ENCODE results near the gene CERS2.
"Not testable (repeated sequence)": the region's sequence is repeated elsewhere in the genome, so short reads cannot be mapped to it uniquely, and the experiment has no call there.

CERS2 gene

GRCh38 chr1:150944856-150945255 lies 29.8 kb downstream of the CERS2 start:
- no peak overlapping the region for H3K4me3 ChIP-seq (ENCODE audit: low read depth, low read length)
- no peak overlapping the region for H3K27ac ChIP-seq (ENCODE audit: low read depth, low read length)
- no peaks in the 10 kb centered on the region for H3K4me1 ChIP-seq (ENCODE audit: control insufficient read depth, insufficient read depth, low read length, unreplicated experiment)
- no peaks in the 10 kb centered on the region for H3K79me2 ChIP-seq (ENCODE audit: control insufficient read depth, insufficient read depth, low read length, unreplicated experiment)
- peaks cover 16% of the 10 kb centered on the region; the same call in 1 of the 2 replicates for H3K36me3 ChIP-seq (ENCODE audit: insufficient read depth, low read length)
- no peaks in the 10 kb centered on the region for H3K27me3 ChIP-seq (ENCODE audit: insufficient read depth, low read length)
- H2AFZ ChIP-seq (ENCODE audit: low read length, unreplicated experiment) = no peak overlapping the region

GRCh38 chr1:150931773-150932172 lies 42.9 kb downstream of the CERS2 start:
- peaks cover 51% of the 10 kb centered on the region for H3K36me3 ChIP-seq (ENCODE audit: insufficient read depth, low read length)
- H3K27me3 ChIP-seq (ENCODE audit: insufficient read depth, low read length) = no peaks in the 10 kb centered on the region
- H3K4me1 ChIP-seq (ENCODE audit: control insufficient read depth, insufficient read depth, low read length, unreplicated experiment) = peaks cover 7% of the 10 kb centered on the region
- no peak overlapping the region for H2AFZ ChIP-seq (ENCODE audit: low read length, unreplicated experiment)
- peaks cover 15% of the 10 kb centered on the region for H3K79me2 ChIP-seq (ENCODE audit: control insufficient read depth, insufficient read depth, low read length, unreplicated experiment)
- H3K27ac ChIP-seq (ENCODE audit: low read depth, low read length) = no peak overlapping the region
- no peak overlapping the region for H3K4me3 ChIP-seq (ENCODE audit: low read depth, low read length)

GRCh38 chr1:150928775-150929174 lies 45.9 kb downstream of the CERS2 start:
- H3K27ac ChIP-seq (ENCODE audit: low read depth, low read length); H2AFZ ChIP-seq (ENCODE audit: low read length, unreplicated experiment); H3K4me3 ChIP-seq (ENCODE audit: low read depth, low read length); H3K27me3 ChIP-seq (ENCODE audit: insufficient read depth, low read length); H3K4me1 ChIP-seq (ENCODE audit: control insufficient read depth, insufficient read depth, low read length, unreplicated experiment): not testable (repeated sequence)
- Histone ChIP-seq H3K79me2 (ENCODE audit: control insufficient read depth, insufficient read depth, low read length, unreplicated experiment) (peaks cover 20% of the 10 kb centered on the region), H3K36me3 (ENCODE audit: insufficient read depth, low read length) (peaks cover 51% of the 10 kb centered on the region)

- H3K4me3 ChIP-seq (ENCODE audit: low read depth, low read length) = no peak overlapping the region
- peaks cover 51% of the 10 kb centered on the region for H3K36me3 ChIP-seq (ENCODE audit: insufficient read depth, low read length)
- peaks cover 7% of the 10 kb centered on the region for H3K4me1 ChIP-seq (ENCODE audit: control insufficient read depth, insufficient read depth, low read length, unreplicated experiment)
- peaks cover 20% of the 10 kb centered on the region for H3K79me2 ChIP-seq (ENCODE audit: control insufficient read depth, insufficient read depth, low read length, unreplicated experiment)
- no peak overlapping the region for H2AFZ ChIP-seq (ENCODE audit: low read length, unreplicated experiment)
- no peaks in the 10 kb centered on the region for H3K27me3 ChIP-seq (ENCODE audit: insufficient read depth, low read length)
- no peak overlapping the region for H3K27ac ChIP-seq (ENCODE audit: low read depth, low read length)
Observed at GRCh38 chr1:150928286-150928685, 46.3 kb downstream of the CERS2 start.

GRCh38 chr1:150927624-150928023 lies 47.0 kb downstream of the CERS2 start:
- peak overlapping the region; percentile 91 for H3K4me3 ChIP-seq (ENCODE audit: low read depth, low read length)
- no peaks in the 10 kb centered on the region for H3K27me3 ChIP-seq (ENCODE audit: insufficient read depth, low read length)
- H3K27ac ChIP-seq (ENCODE audit: low read depth, low read length) = no peak overlapping the region
- peaks cover 11% of the 10 kb centered on the region for H3K4me1 ChIP-seq (ENCODE audit: control insufficient read depth, insufficient read depth, low read length, unreplicated experiment)
- peaks cover 45% of the 10 kb centered on the region for H3K36me3 ChIP-seq (ENCODE audit: insufficient read depth, low read length)
- no peak overlapping the region for H2AFZ ChIP-seq (ENCODE audit: low read length, unreplicated experiment)
- H3K79me2 ChIP-seq (ENCODE audit: control insufficient read depth, insufficient read depth, low read length, unreplicated experiment) = peaks cover 20% of the 10 kb centered on the region

- Histone ChIP-seq H3K4me3 (ENCODE audit: low read depth, low read length) (peak within 1 kb of the TSS; percentile 91), H3K36me3 (ENCODE audit: insufficient read depth, low read length) (peaks cover 34% of the 10 kb centered on the region), H3K79me2 (ENCODE audit: control insufficient read depth, insufficient read depth, low read length, unreplicated experiment) (peaks cover 20% of the 10 kb centered on the region), H3K4me1 (ENCODE audit: control insufficient read depth, insufficient read depth, low read length, unreplicated experiment) (peaks cover 12% of the 10 kb centered on the region), H3K27ac (ENCODE audit: low read depth, low read length) (peak within 1 kb of the TSS; percentile 86), H2AFZ (ENCODE audit: low read length, unreplicated experiment) (peak within 1 kb of the TSS; percentile 96), H3K27me3 (ENCODE audit: insufficient read depth, low read length) (no peaks in the 10 kb centered on the region)
Observed at GRCh38 chr1:150926097-150926741, 48.4 kb downstream of the CERS2 start, which contains the start of gene SETDB1. Gene SETDB1, plus strand, starts transcription at chr1:150926363. Its CDS starts 1,352 bp downstream, at chr1:150927715.

- Histone ChIP-seq H3K4me3 (ENCODE audit: low read depth, low read length) (peak overlapping the region; percentile 91), H3K27ac (ENCODE audit: low read depth, low read length) (peak overlapping the region; percentile 86; the same call in 1 of the 2 replicates), H3K27me3 (ENCODE audit: insufficient read depth, low read length) (no peaks in the 10 kb centered on the region), H3K4me1 (ENCODE audit: control insufficient read depth, insufficient read depth, low read length, unreplicated experiment) (peaks cover 12% of the 10 kb centered on the region), H2AFZ (ENCODE audit: low read length, unreplicated experiment) (peak overlapping the region; percentile 91), H3K36me3 (ENCODE audit: insufficient read depth, low read length) (peaks cover 24% of the 10 kb centered on the region), H3K79me2 (ENCODE audit: control insufficient read depth, insufficient read depth, low read length, unreplicated experiment) (peaks cover 20% of the 10 kb centered on the region)
Observed at GRCh38 chr1:150925080-150925479, 49.6 kb downstream of the CERS2 start.

GRCh38 chr1:150922519-150922975 lies 52.1 kb downstream of the CERS2 start:
- Histone ChIP-seq H3K27ac (ENCODE audit: low read depth, low read length) (peak overlapping the region; percentile 13), H2AFZ (ENCODE audit: low read length, unreplicated experiment) (peak overlapping the region; percentile 45), H3K4me1 (ENCODE audit: control insufficient read depth, insufficient read depth, low read length, unreplicated experiment) (peaks cover 12% of the 10 kb centered on the region)

GRCh38 chr1:150917387-150917786 lies 57.2 kb downstream of the CERS2 start:
- H3K79me2 ChIP-seq (ENCODE audit: control insufficient read depth, insufficient read depth, low read length, unreplicated experiment) = no peaks in the 10 kb centered on the region
- H3K4me1 ChIP-seq (ENCODE audit: control insufficient read depth, insufficient read depth, low read length, unreplicated experiment) = peaks cover 4% of the 10 kb centered on the region
- no peak overlapping the region for H3K4me3 ChIP-seq (ENCODE audit: low read depth, low read length)
- H3K27ac ChIP-seq (ENCODE audit: low read depth, low read length) = no peak overlapping the region
- H2AFZ ChIP-seq (ENCODE audit: low read length, unreplicated experiment) = no peak overlapping the region
- H3K27me3 ChIP-seq (ENCODE audit: insufficient read depth, low read length) = no peaks in the 10 kb centered on the region
- H3K36me3 ChIP-seq (ENCODE audit: insufficient read depth, low read length) = no peaks in the 10 kb centered on the region

More at GRCh38 chr1:150922519-150922975, 52.1 kb downstream of the CERS2 start:
- H3K79me2 ChIP-seq (ENCODE audit: control insufficient read depth, insufficient read depth, low read length, unreplicated experiment) = peaks cover 13% of the 10 kb centered on the region
- no peaks in the 10 kb centered on the region for H3K27me3 ChIP-seq (ENCODE audit: insufficient read depth, low read length)
- no peak overlapping the region for H3K4me3 ChIP-seq (ENCODE audit: low read depth, low read length)
- H3K36me3 ChIP-seq (ENCODE audit: insufficient read depth, low read length) = 0 out of 2 replicates have a peak, but pooled peaks cover 3% of the 10 kb centered on the region

All from ACC112 (cell line).